ENCODE data around the gene FBXO27. TPM values are rescaled to one million over a fixed set of nuclear protein-coding genes. Genes with fewer than 3 reads are reported as not detected.

Gene FBXO27
- total and polyA plus RNA-seq, 2 of the 4 experiments (the other 2 are of a cell fraction), result 0.18 to 0.50 TPM

DNA sequence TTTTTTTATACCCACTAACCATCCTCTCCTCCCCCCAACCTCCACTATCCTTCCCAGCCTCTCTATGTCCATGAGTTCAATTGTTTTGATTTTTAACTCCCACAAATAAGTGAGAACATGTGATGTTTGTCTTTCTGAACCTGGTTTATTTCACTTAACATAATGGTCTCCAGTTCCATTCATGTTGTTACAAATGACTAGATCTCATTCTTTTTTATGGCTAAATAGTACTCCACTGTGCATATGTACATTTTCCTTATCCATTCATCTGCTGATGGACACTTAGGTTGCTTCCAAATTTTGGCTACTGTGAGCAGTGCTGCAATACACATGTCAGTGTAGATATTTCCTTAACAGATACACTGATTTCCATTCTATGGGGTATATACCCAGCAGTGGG, 27.0 kb upstream of the FBXO27 start:
- peaks cover 5% of the 10 kb centered on the region for H3K9me3 ChIP-seq (ENCODE audit: control insufficient read depth, insufficient read depth, low read length)
- H3K79me1 ChIP-seq (ENCODE audit: low read depth in 1 of 2, low read length in 2 of 2), result no peaks in the 10 kb centered on the region
- no peak overlapping the region for H3K23ac ChIP-seq (ENCODE audit: low read depth, low read length)
- H3K9ac ChIP-seq (ENCODE audit: low read depth, low read length), result no peak overlapping the region
- H3K4me3 ChIP-seq (ENCODE audit: insufficient read depth, low read depth, low read length), result no peak overlapping the region
- no peak overlapping the region for H2BK20ac ChIP-seq (ENCODE audit: low read depth, low read length)
- no peak overlapping the region for H2BK15ac ChIP-seq (ENCODE audit: low read depth, low read length)
- POLR2A ChIA-PET (ENCODE audit: unreplicated experiment), result no interaction called here
- no peak overlapping the region for H3K18ac ChIP-seq (ENCODE audit: low read depth, low read length)
- no peak overlapping the region for H2BK5ac ChIP-seq (ENCODE audit: low read depth, low read length, poor library complexity, severe bottlenecking)
- ATAC-seq (ENCODE audit: low read depth) (no peak), DNase-seq (no peak)
- peaks cover 4% of the 10 kb centered on the region for H3K27me3 ChIP-seq (ENCODE audit: control insufficient read depth, insufficient read depth, low read length)
- BruUV-seq (replicated peaks), result no TSS peak
- H3K4me1 ChIP-seq (ENCODE audit: control insufficient read depth, insufficient read depth, low read length), result no peaks in the 10 kb centered on the region
- no peak overlapping the region for H3K27ac ChIP-seq (ENCODE audit: insufficient read depth, low read length)
- no peaks in the 10 kb centered on the region for H3K36me3 ChIP-seq (ENCODE audit: control insufficient read depth, insufficient read depth, low read length)
- H2BK120ac ChIP-seq (ENCODE audit: low read depth, low read length), result no peak overlapping the region
- H3K56ac ChIP-seq (ENCODE audit: extremely low read depth, insufficient read depth, low read length), result no peak overlapping the region
- intact Hi-C loops (cut with micrococcal nuclease), result no loop called here
- no peak overlapping the region for H2AK5ac ChIP-seq (ENCODE audit: low read depth, low read length)
- dilution Hi-C loops (cut with HindIII; ENCODE audit: low sequenced_read_pairs, unreplicated experiment), result no loop called here
- no peak overlapping the region for H2AK9ac ChIP-seq (replicated peaks; ENCODE audit: low read depth, low read length, poor library complexity)
- H3K9me1 ChIP-seq (ENCODE audit: insufficient read depth, low read length), result no peaks in the 10 kb centered on the region
- no peak for TF ChIP-seq MAZ (IDR thresholded peaks at IDR 0.05; ENCODE audit: borderline replicate concordance, low read depth, low read length)
- no peak for TF ChIP-seq RFX5 (IDR thresholded peaks at IDR 0.05; ENCODE audit: low read depth, low read length)
- no peak for TF ChIP-seq RAD21 (IDR thresholded peaks at IDR 0.05; ENCODE audit: low read length)
- no peak for TF ChIP-seq RCOR1 (IDR thresholded peaks at IDR 0.05; ENCODE audit: insufficient replicate concordance, low read length)
- no peak for TF ChIP-seq CHD1 (IDR thresholded peaks at IDR 0.05; ENCODE audit: low read depth, low read length)
- no peak for TF ChIP-seq CEBPB (IDR thresholded peaks at IDR 0.05; ENCODE audit: low read depth, low read length)
- no peak for TF ChIP-seq MXI1 (IDR thresholded peaks at IDR 0.05; ENCODE audit: borderline replicate concordance, low read depth, low read length)
- TF ChIP-seq, protein P1, sequence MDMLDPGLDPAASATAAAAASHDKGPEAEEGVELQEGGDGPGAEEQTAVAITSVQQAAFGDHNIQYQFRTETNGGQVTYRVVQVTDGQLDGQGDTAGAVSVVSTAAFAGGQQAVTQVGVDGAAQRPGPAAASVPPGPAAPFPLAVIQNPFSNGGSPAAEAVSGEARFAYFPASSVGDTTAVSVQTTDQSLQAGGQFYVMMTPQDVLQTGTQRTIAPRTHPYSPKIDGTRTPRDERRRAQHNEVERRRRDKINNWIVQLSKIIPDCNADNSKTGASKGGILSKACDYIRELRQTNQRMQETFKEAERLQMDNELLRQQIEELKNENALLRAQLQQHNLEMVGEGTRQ (IDR thresholded peaks at IDR 0.05; ENCODE audit: low read depth, low read length), result no peak
- TF ChIP-seq MAFK (IDR thresholded peaks at IDR 0.05; ENCODE audit: low read depth, low read length), result no peak
- TF ChIP-seq FOS (IDR thresholded peaks at IDR 0.05; ENCODE audit: low read depth, low read length), result no peak
- TF ChIP-seq POLR2A (IDR thresholded peaks at IDR 0.05; ENCODE audit: low read depth, low read length), result no peak
- no peak for TF ChIP-seq BHLHE40 (IDR thresholded peaks at IDR 0.05; ENCODE audit: low read depth, low read length)
- TF ChIP-seq, protein P2, sequence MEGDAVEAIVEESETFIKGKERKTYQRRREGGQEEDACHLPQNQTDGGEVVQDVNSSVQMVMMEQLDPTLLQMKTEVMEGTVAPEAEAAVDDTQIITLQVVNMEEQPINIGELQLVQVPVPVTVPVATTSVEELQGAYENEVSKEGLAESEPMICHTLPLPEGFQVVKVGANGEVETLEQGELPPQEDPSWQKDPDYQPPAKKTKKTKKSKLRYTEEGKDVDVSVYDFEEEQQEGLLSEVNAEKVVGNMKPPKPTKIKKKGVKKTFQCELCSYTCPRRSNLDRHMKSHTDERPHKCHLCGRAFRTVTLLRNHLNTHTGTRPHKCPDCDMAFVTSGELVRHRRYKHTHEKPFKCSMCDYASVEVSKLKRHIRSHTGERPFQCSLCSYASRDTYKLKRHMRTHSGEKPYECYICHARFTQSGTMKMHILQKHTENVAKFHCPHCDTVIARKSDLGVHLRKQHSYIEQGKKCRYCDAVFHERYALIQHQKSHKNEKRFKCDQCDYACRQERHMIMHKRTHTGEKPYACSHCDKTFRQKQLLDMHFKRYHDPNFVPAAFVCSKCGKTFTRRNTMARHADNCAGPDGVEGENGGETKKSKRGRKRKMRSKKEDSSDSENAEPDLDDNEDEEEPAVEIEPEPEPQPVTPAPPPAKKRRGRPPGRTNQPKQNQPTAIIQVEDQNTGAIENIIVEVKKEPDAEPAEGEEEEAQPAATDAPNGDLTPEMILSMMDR (conservative IDR thresholded peaks at IDR 0.05; ENCODE audit: low read depth, low read length), result no peak
- TF ChIP-seq, protein P3, sequence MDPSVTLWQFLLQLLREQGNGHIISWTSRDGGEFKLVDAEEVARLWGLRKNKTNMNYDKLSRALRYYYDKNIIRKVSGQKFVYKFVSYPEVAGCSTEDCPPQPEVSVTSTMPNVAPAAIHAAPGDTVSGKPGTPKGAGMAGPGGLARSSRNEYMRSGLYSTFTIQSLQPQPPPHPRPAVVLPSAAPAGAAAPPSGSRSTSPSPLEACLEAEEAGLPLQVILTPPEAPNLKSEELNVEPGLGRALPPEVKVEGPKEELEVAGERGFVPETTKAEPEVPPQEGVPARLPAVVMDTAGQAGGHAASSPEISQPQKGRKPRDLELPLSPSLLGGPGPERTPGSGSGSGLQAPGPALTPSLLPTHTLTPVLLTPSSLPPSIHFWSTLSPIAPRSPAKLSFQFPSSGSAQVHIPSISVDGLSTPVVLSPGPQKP (IDR thresholded peaks at IDR 0.05; ENCODE audit: borderline replicate concordance, low read depth, low read length), result no peak
- no peak for TF ChIP-seq SMC3 (IDR thresholded peaks at IDR 0.05; ENCODE audit: low read depth, low read length)
- TF ChIP-seq NFE2L2 (IDR thresholded peaks at IDR 0.05; ENCODE audit: low read depth, low read length), result no peak
- in situ Hi-C loops (cut with MboI; ENCODE audit: low sequenced_read_pairs), result no loop called here
- no peaks in the 10 kb centered on the region for H4K20me1 ChIP-seq (ENCODE audit: insufficient read depth, low read length)
- H2AFZ ChIP-seq (replicated peaks; ENCODE audit: low read length, poor library complexity), result no peak overlapping the region
- no peak overlapping the region for H4K8ac ChIP-seq (ENCODE audit: low read depth in 2 of 2, low read length in 2 of 2)
- H4K91ac ChIP-seq (ENCODE audit: insufficient read depth, low read depth, low read length), result no peak overlapping the region
- no peak overlapping the region for H3K14ac ChIP-seq (replicated peaks; ENCODE audit: low read depth, low read length)
- no peak overlapping the region for H3K4ac ChIP-seq (ENCODE audit: low read depth, low read length)
- H4K5ac ChIP-seq (ENCODE audit: low read depth, low read length), result no peak overlapping the region
- CTCF ChIA-PET, result interaction anchor here (0.6 kb wide), 1 partner anchor 17 kb away, joined by 4 read pairs; no protein-coding TSS in a partner anchor
- H3K4me2 ChIP-seq (ENCODE audit: low read depth, low read length), result no peak overlapping the region

Data from IMR-90 (cell line).